HL-60/S4 treated with phorbol 12-myristate 13-acetate at 8.2 ng/mL for 4 days and 3 days (cell line): ENCODE measurements around the gene FGFRL1.

ENCODE experiments used
- in situ Hi-C: fragments of 300-500 bp; cut with MboI; formaldehyde crosslinking; loops from 2 replicates; pipeline ENCODE4 v1.15.0; 2022; ENCODE audit warnings: low sequenced_read_pairs

Gene FGFRL1

DNA sequence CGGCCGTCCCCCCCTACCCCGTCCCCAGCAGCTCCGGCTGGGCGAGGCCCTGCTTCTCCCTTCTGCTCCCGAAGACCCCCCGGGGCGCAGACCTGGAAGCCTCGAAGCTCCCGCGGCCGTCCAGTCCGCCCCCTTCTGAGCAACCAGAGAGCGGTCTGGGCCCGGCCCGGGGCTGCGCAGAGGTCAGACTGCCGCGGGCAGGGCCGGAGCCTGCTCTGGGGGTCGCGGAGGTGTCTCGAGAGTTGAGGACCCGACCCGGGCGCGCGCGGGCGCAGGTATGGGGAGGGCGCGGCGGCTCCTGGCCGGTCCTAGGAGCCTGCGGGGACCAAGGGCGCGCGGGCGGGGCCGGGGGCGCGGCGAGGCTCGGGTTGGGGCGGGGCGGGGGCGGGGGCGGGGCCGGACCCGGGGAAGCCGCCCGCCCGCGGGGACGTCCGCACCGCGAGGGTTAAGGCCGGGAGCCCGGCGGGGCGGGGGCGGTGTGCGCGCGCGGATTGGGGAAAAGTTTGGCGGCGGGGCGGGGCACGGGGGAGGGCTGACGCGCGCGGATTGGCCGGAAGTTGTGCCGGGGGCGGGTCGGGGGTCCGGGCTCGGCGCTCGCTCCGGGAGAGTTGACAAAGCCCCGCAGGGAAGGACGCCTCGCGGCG, at the start of gene FGFRL1:
Gene FGFRL1 (plus strand): TSS at position 605 of the 644 bp plus-strand sequence. CDS start 860 bp downstream, outside the sequence.
- in situ Hi-C loops: no loop called here

- in situ Hi-C loops: no loop called here
Measured at GRCh38 chr4:962231-963208, 48.9 kb upstream of the FGFRL1 start.

DNA sequence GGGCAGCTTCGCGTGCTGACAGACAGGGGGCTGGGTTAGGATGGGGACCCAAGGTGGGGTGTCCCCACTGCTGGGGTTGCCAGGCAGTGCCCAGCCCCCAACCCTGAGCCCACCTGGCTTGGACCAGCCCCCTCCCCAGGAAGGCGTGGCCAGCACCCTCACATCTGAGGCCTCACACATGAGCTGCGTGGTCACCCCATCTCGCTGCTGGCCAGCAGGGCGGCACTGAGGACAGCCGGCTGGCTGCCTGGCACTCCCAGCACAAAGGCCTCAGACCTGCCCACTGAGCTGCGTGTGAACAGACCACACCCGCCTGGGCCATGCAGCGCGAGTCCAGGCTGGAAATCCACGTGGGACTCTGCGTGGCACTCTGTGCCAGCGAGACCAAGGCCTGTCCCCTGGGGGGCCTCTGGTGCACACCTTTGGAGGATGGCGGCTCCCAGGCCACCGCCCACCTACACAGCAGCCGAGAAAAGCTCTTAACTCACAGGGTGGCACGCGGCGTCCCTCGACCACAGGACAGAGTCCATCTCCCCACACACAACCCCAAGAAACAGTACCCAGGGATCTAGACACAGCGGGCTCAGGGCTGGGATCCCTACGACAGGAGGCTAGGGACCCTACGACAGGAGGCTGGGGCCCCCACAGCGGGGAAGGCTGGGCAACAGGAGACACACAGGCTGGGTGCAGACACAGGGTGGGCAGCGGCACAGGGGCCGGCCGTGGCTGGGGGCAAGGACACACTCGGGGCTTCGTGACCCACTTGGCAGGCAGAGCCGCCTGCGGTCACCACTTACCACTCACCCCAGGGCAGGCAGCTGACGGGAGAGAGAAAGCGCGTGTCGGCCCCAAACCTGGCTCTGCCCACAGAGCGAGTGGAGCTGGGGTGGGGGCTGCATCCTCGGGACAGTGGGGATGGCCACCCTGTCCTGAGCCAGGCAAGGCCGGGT, 47.9 kb upstream of the FGFRL1 start:
- in situ Hi-C loops: no loop called here

- in situ Hi-C loops: no loop called here
Measured at GRCh38 chr4:964346-965025, 46.9 kb upstream of the FGFRL1 start.

DNA sequence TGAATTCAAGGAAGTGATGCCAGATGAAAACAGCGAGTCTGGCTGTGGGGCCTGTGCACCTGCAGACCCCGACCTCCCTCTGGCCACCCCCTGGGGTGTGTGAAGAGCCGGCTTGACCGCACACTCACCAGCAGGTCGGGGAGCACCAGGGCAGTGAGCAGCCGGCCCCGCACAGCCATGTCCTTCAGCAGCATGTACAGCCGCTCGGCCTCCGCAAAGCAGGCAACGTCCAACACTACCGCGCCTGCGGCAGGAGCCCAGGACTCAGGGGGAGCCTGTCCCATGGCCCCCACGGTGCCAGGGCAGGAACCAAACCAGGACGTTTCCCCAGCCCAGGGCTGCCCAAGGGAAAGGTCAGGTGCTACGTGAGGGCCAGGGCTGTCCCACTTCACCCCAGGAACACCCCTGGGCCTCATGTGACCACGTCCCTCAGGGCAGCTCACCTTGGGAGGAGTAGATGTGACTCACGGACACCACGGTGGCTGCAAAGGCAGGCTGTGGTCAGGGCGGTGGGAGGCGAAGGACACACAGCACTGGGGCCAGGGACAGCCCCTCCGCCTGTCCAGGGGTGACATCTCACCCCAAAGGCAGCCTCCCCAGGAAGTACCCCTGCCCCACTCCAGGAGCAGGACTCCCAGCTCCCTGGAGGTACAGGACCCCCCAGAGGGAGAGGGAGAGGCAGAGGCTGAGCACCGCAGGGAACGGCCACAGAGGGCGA, 46.2 kb upstream of the FGFRL1 start:
- in situ Hi-C loops: no loop called here

- in situ Hi-C loops: no loop called here
Measured at GRCh38 chr4:965766-966134, 45.7 kb upstream of the FGFRL1 start.

DNA sequence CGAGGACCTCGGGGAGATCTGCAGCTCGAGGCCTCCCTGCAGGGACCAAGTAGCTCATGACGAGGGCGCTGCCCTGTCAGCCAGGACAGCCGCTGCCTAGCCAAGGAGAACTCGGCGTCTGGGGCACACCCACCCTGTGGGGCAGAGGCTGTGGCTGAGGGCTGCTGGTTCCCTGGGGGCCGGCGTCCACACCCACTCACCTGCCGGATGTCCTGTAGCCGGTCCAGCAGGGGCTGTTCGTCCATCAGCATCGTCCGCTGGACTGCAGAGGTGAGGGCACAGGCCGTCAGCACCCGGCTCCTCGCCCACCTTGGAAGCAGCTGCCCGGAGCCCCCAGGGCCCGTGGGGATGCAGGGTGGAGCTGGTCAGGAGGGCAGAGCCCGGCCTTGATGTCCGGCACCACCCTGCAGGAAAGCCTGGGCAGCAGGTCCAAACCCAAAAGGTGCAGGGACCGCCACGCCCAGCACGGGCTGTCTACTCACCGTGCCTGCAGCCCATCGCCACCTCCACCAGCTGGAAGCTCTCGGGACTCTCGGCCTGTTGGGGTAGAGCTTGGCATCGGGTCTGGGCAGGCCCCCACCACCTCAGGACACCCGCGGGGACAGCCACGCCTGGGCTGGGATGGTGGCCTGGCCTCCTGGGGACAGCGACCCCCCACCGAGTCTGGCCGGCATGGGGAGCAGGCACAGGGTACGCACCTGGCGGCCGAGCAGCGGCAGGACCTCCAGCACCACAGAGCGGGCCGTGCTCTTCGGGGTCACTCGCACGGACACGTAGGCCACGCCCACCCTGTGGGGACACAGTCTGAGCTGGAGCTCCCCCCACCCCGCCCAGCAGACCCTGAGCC, 44.9 kb upstream of the FGFRL1 start:
- in situ Hi-C loops: no loop called here

DNA sequence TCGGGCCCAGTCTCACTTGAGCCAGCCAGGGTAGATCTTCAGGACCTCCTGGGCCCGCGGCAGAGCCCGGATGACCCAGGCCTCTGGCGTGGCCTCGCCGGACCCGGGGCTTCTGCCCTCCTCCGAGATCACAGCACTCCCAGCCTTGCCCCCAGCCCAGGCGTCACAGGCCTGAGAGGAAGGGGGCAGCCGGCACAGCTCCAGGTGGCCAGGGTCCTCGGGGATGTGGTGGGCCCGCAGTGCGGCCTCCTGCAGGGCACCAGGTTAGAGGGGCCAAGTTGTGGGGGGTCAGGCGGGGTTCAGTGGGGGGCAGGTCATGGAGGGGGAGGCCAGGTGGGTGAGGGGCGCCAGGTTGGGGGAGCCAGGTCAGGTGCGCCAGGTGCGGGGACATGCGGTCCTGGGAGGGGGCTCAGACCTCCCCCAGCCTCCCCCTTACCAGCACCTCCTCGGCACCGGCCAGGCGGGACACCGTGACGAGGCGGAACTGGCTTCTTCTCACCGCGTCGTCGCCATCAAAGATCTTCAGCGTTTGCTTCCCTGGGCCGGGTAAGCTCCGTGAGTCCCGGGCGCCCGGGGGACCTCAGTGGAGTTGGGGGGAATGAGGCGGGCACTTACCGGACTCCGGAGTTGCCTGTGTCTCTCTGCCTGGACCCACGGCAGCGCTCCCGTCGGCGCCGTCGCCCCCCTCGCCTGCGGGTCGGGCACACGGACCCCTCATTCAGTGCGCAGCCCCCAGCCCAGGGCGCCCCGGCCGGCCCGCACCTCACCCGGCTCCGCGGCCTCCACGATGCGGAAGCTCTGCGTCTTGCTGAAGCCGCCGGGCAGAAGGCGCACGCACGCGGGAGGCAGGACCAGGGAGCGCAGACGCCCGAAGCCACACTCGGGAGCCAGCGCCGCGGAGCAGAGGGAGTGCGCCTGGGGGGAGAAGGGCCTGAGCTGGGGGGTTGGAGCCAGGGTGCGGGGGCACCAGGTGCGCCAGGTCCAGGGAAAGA, 44.0 kb upstream of the FGFRL1 start:
- in situ Hi-C loops: no loop called here

GRCh38 chr4:968221-968620, 43.2 kb upstream of the FGFRL1 start:
- in situ Hi-C loops: no loop called here

DNA sequence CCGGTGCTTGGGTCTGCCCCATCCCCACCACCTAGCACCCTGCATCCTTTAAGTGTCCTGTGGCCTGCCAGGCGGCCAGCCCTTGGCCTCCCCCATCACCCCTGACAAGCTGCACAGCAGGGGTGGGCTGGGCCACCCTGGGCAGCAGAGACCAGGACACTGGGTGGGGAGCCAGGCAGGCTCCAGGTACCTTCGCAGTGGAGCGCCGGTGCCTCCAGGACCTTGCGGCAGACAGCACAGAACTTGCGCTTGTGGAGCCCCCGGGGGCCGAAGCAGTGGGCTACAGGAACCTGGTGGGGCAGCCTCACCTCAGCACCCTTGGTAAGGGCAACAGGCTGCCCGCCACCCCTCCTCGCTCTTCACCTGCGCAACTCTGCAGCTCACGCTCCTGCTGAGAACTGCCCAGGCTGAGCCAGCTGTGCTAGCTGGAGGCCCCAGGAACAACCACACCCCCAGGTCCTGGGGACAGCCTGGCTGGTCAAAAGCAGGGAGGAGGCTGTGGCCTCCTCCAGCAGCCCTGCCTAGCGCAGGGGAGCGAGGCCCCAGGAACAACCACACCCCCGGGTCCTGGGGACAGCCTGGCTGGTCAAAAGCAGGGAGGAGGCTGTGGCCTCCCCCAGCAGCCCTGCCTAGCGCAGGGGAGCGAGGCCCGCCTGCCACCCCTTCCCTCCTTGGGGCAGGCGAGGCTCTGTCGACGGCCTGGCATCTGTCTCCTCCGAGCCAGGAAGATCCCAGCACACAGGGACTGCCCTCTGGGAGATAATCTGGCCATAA, 42.6 kb upstream of the FGFRL1 start:
- in situ Hi-C loops: no loop called here

GRCh38 chr4:970046-970745, 41.2 kb upstream of the FGFRL1 start:
- in situ Hi-C loops: no loop called here

GRCh38 chr4:970854-971520, 40.4 kb upstream of the FGFRL1 start:
- in situ Hi-C loops: no loop called here

GRCh38 chr4:971666-972500, 39.5 kb upstream of the FGFRL1 start:
- in situ Hi-C loops: no loop called here

GRCh38 chr4:972651-973424, 38.6 kb upstream of the FGFRL1 start:
- in situ Hi-C loops: no loop called here
